GM19467 (cell line): ENCODE measurements around the gene TRIOBP.
A peak's percentile ranks its signal among the peaks of the same experiment; 100 is the strongest.

Source experiments
- ATAC-seq: cut with Tn5 transposase; IDR thresholded peaks from one replicate; pipeline ENCODE4 v1.9.1; 2021; ENCODE audit warnings: mild to moderate bottlenecking, moderate library complexity; ENCODE audit not compliant: unreplicated experiment

The TRIOBP gene

DNA sequence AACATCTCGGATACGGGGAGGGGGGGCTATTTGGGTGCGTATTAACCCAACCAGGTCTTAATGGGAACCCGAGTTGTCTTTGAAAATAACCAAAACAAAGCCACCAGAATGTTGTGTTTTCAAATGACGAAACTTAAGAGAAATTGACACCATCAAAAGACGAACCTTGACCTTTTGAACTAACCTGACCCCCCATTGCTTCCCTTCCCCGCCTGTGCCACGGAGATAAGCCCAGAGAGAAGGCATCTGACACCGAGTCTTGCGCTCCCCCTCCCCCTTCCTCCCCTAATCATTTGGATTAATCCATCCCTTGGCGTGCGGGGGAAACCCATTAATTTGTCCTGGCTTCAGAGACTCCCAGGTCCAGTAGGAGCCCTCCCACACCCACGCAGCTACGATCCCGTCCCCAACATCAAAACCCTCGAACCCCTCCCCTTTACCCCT is 106.4 kb downstream of the TRIOBP start:
- ATAC-seq: no peak

GRCh38 chr22:37803639-37804351 is 106.9 kb downstream of the TRIOBP start:
- no peak for ATAC-seq

DNA sequence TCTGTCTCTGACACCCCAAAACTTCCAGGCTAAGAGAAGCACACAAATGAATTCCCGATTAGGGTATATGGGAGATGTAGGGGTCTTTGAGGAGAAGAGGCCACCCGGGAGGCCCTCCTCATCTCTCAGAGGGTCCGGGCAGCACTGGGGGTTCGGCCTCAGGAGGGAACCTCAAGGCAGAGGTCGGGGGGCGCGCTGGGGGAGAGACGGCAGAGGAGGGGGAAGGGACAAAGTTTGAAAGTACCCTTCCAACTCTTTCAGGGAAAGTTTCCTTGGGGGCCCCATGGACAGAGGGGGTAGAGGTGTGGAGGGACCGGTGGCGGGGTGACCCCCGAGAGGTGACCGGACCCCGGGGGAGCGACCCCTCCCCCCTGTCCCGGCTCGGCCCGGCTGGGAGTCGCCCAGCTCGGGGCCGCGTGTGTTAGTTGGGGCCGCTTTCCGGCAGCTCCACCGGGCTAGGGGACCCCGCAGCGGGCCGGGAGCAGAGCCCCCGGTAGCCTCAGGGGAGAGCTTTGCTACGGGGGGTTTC is 107.6 kb downstream of the TRIOBP start:
- no peak for ATAC-seq

GRCh38 chr22:37804881-37805809 is 108.3 kb downstream of the TRIOBP start:
- no peak for ATAC-seq

DNA sequence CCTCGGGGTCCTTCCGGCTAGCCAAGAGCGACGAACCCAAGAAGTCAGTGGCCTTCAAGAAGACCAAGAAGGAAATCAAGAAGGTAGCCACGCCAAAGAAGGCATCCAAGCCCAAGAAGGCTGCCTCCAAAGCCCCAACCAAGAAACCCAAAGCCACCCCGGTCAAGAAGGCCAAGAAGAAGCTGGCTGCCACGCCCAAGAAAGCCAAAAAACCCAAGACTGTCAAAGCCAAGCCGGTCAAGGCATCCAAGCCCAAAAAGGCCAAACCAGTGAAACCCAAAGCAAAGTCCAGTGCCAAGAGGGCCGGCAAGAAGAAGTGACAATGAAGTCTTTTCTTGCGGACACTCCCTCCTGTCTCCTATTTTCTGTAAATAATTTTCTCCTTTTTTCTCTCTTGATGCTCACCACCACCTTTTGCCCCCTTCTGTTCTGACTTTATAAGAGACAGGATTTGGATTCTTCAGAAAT is 109.0 kb downstream of the TRIOBP start:
- ATAC-seq: no peak

- ATAC-seq: no peak
These were observed 109.8 kb downstream of the TRIOBP start for GRCh38 chr22:37806409-37807333.

- ATAC-seq: peak; percentile 84
These were observed 110.8 kb downstream of the TRIOBP start, which contains the start of gene GCAT for GRCh38 chr22:37807410-37808293. Gene GCAT (plus strand): TSS chr22:37807934. CDS start chr22:37807968, 34 bp downstream.

DNA sequence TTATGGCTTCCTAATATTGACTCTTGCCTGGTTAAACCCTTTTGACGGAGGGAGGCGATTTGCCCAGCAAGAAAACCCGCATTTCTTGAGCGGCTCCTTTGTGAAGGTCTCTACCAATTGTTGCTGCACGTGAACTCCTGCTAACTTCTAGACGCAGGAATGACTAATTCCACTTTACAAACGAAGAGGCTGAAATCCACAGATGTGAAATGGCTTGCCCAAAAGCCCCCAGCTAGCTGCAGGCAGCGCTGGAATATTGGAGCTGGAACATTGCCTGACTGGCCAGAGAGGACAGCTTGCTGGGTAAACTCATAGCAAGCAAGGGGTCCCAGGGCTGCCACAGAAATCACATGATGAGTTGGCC is 111.4 kb downstream of the TRIOBP start:
- no peak for ATAC-seq

GRCh38 chr22:37809672-37810333 is 113.0 kb downstream of the TRIOBP start:
- no peak for ATAC-seq

GRCh38 chr22:37811867-37812266 is 115.0 kb downstream of the TRIOBP start:
- ATAC-seq: no peak

- ATAC-seq: no peak
These were observed 116.2 kb downstream of the TRIOBP start for GRCh38 chr22:37812869-37813678.

DNA sequence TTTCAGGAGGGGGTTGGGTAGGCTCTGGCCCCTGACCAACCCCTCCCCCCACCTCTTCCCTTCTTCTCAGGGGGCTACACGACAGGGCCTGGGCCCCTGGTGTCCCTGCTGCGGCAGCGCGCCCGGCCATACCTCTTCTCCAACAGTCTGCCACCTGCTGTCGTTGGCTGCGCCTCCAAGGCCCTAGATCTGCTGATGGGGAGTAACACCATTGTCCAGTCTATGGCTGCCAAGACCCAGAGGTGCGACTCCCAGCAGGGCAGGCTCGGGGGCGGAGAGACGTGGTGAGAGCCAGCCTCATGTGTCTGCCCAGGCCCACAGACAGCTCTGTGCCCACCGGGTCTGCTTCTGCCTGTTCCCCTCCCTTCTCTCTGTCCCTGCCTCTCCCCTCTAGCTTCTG is 118.7 kb downstream of the TRIOBP start:
- ATAC-seq: no peak

- ATAC-seq: no peak
These were observed 119.8 kb downstream of the TRIOBP start for GRCh38 chr22:37816543-37817180.

GRCh38 chr22:37817705-37818408 is 121.0 kb downstream of the TRIOBP start:
- ATAC-seq: no peak

DNA sequence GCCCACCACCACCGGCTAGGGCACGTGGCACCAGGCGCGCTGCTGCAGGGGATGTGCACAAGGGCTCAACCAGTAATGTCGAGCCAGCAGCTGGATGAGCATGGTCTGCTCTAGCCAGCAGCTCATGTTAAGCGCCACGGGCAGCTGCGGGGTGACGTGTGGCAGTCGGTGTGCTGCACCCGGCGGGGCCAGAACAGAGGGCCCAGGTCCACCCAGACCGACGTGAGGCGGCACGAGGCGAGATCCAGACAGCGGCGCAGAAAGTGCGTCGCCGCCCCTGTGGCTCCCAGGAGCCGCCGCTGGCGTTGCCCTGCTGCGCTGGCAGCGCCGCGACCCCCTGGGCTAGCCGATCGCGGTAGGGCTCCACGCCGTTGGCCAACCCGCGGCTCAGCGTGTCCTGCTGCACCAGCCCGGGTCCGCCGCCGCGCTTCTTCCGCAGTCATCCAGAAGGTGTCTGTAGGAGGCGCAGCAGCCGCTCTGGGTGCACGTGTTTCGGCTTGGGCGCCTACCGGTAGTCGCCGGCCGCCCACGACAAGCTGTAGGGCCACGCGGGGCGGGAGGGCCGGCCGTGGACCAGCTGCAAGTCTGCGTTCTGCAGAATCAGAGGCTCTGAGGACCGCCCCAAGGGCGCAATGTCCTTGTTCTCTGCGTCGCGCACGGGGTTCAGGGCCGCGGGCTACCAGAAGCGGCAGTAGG is 121.7 kb downstream of the TRIOBP start:
- ATAC-seq: no peak

GRCh38 chr22:37819105-37819433 is 122.2 kb downstream of the TRIOBP start:
- no peak for ATAC-seq

DNA sequence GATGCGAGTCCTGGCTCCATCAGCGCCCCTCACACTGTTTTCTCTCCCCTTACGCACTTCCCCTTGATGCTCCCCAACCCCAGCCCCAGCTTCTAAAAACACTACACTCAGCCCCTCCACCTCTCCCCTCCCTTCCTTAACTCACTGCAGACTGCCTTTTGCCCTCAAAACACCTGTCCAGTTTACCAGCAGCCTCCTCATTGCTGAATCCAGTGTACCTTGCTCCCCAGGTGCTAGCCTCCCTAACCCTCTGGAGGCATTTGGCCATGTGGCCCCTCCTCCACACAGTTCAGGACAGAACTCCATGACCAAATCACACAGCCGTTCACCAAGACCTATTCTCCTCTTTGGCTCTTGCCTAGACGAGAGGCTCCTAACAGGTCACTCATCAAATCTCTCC is 123.5 kb downstream of the TRIOBP start:
- no peak for ATAC-seq
